ENCODE measurements around the gene TMEM247.
"Not testable (repeated sequence)": the region's sequence is repeated elsewhere in the genome, so short reads cannot be mapped to it uniquely, and the experiment has no call there.

The TMEM247 gene

GRCh38 chr2:46471697-46472096 lies 7.7 kb upstream of the TMEM247 start:
- H3K79me2 ChIP-seq (ENCODE audit: control insufficient read depth, insufficient read depth, low read length, unreplicated experiment), result no peaks in the 10 kb centered on the region
- no peak overlapping the region for H3K27ac ChIP-seq (ENCODE audit: low read depth, low read length)
- no peaks in the 10 kb centered on the region for H3K36me3 ChIP-seq (ENCODE audit: insufficient read depth, low read length)
- no peak overlapping the region for H2AFZ ChIP-seq (ENCODE audit: low read length, unreplicated experiment)
- H3K4me3 ChIP-seq (ENCODE audit: low read depth, low read length), result no peak overlapping the region
- no peaks in the 10 kb centered on the region for H3K4me1 ChIP-seq (ENCODE audit: control insufficient read depth, insufficient read depth, low read length, unreplicated experiment)
- H3K27me3 ChIP-seq (ENCODE audit: insufficient read depth, low read length), result no peaks in the 10 kb centered on the region

- H3K27me3 ChIP-seq (ENCODE audit: insufficient read depth, low read length); H3K27ac ChIP-seq (ENCODE audit: low read depth, low read length); H3K79me2 ChIP-seq (ENCODE audit: control insufficient read depth, insufficient read depth, low read length, unreplicated experiment); H3K36me3 ChIP-seq (ENCODE audit: insufficient read depth, low read length); H2AFZ ChIP-seq (ENCODE audit: low read length, unreplicated experiment); H3K4me3 ChIP-seq (ENCODE audit: low read depth, low read length); H3K4me1 ChIP-seq (ENCODE audit: control insufficient read depth, insufficient read depth, low read length, unreplicated experiment): not testable (repeated sequence)
Measured at GRCh38 chr2:46472165-46472564, 7.2 kb upstream of the TMEM247 start.

GRCh38 chr2:46477462-46477861 lies 1.9 kb upstream of the TMEM247 start:
- not testable (repeated sequence) for H3K27me3 ChIP-seq (ENCODE audit: insufficient read depth, low read length); H3K79me2 ChIP-seq (ENCODE audit: control insufficient read depth, insufficient read depth, low read length, unreplicated experiment); H3K36me3 ChIP-seq (ENCODE audit: insufficient read depth, low read length); H3K4me3 ChIP-seq (ENCODE audit: low read depth, low read length); H3K27ac ChIP-seq (ENCODE audit: low read depth, low read length); H2AFZ ChIP-seq (ENCODE audit: low read length, unreplicated experiment)
- peaks cover 18% of the 10 kb centered on the region for H3K4me1 ChIP-seq (ENCODE audit: control insufficient read depth, insufficient read depth, low read length, unreplicated experiment)

GRCh38 chr2:46477925-46478324 lies 1.4 kb upstream of the TMEM247 start:
- Histone ChIP-seq H3K4me3 (ENCODE audit: low read depth, low read length) (no peak overlapping the region), H3K4me1 (ENCODE audit: control insufficient read depth, insufficient read depth, low read length, unreplicated experiment) (peaks cover 18% of the 10 kb centered on the region), H3K36me3 (ENCODE audit: insufficient read depth, low read length) (no peaks in the 10 kb centered on the region), H3K27ac (ENCODE audit: low read depth, low read length) (no peak overlapping the region), H3K27me3 (ENCODE audit: insufficient read depth, low read length) (no peaks in the 10 kb centered on the region), H3K79me2 (ENCODE audit: control insufficient read depth, insufficient read depth, low read length, unreplicated experiment) (no peaks in the 10 kb centered on the region), H2AFZ (ENCODE audit: low read length, unreplicated experiment) (no peak overlapping the region)

- H3K4me3 ChIP-seq (ENCODE audit: low read depth, low read length), result no peak overlapping the region
- peaks cover 18% of the 10 kb centered on the region for H3K4me1 ChIP-seq (ENCODE audit: control insufficient read depth, insufficient read depth, low read length, unreplicated experiment)
- no peak overlapping the region for H3K27ac ChIP-seq (ENCODE audit: low read depth, low read length)
- no peaks in the 10 kb centered on the region for H3K36me3 ChIP-seq (ENCODE audit: insufficient read depth, low read length)
- H3K27me3 ChIP-seq (ENCODE audit: insufficient read depth, low read length), result no peaks in the 10 kb centered on the region
- H2AFZ ChIP-seq (ENCODE audit: low read length, unreplicated experiment), result no peak overlapping the region
- H3K79me2 ChIP-seq (ENCODE audit: control insufficient read depth, insufficient read depth, low read length, unreplicated experiment), result no peaks in the 10 kb centered on the region
Measured at GRCh38 chr2:46480562-46480961, 1.2 kb downstream of the TMEM247 start.

GRCh38 chr2:46481198-46482193 lies 2.1 kb downstream of the TMEM247 start:
- peaks cover 18% of the 10 kb centered on the region for H3K4me1 ChIP-seq (ENCODE audit: control insufficient read depth, insufficient read depth, low read length, unreplicated experiment)
- no peaks in the 10 kb centered on the region for H3K27me3 ChIP-seq (ENCODE audit: insufficient read depth, low read length)
- peak overlapping the region; percentile 77 for H3K27ac ChIP-seq (ENCODE audit: low read depth, low read length)
- peak overlapping the region; percentile 2; the same call in 1 of the 2 replicates for H3K4me3 ChIP-seq (ENCODE audit: low read depth, low read length)
- no peaks in the 10 kb centered on the region for H3K79me2 ChIP-seq (ENCODE audit: control insufficient read depth, insufficient read depth, low read length, unreplicated experiment)
- H2AFZ ChIP-seq (ENCODE audit: low read length, unreplicated experiment), result peak overlapping the region; percentile 9
- no peaks in the 10 kb centered on the region for H3K36me3 ChIP-seq (ENCODE audit: insufficient read depth, low read length)

GRCh38 chr2:46482490-46482889 lies 3.1 kb downstream of the TMEM247 start:
- H3K36me3 ChIP-seq (ENCODE audit: insufficient read depth, low read length), result no peaks in the 10 kb centered on the region
- peaks cover 20% of the 10 kb centered on the region for H3K4me1 ChIP-seq (ENCODE audit: control insufficient read depth, insufficient read depth, low read length, unreplicated experiment)
- H3K27ac ChIP-seq (ENCODE audit: low read depth, low read length), result no peak overlapping the region
- no peaks in the 10 kb centered on the region for H3K27me3 ChIP-seq (ENCODE audit: insufficient read depth, low read length)
- H2AFZ ChIP-seq (ENCODE audit: low read length, unreplicated experiment), result peak overlapping the region; percentile 9
- H3K79me2 ChIP-seq (ENCODE audit: control insufficient read depth, insufficient read depth, low read length, unreplicated experiment), result no peaks in the 10 kb centered on the region
- H3K4me3 ChIP-seq (ENCODE audit: low read depth, low read length), result no peak overlapping the region

GRCh38 chr2:46485002-46485401 lies 5.6 kb downstream of the TMEM247 start:
- H2AFZ ChIP-seq (ENCODE audit: low read length, unreplicated experiment), result no peak overlapping the region
- no peaks in the 10 kb centered on the region for H3K79me2 ChIP-seq (ENCODE audit: control insufficient read depth, insufficient read depth, low read length, unreplicated experiment)
- H3K36me3 ChIP-seq (ENCODE audit: insufficient read depth, low read length), result no peaks in the 10 kb centered on the region
- peaks cover 30% of the 10 kb centered on the region for H3K4me1 ChIP-seq (ENCODE audit: control insufficient read depth, insufficient read depth, low read length, unreplicated experiment)
- no peaks in the 10 kb centered on the region for H3K27me3 ChIP-seq (ENCODE audit: insufficient read depth, low read length)
- H3K27ac ChIP-seq (ENCODE audit: low read depth, low read length), result no peak overlapping the region
- no peak overlapping the region for H3K4me3 ChIP-seq (ENCODE audit: low read depth, low read length)

GRCh38 chr2:46486436-46486835 lies 7.1 kb downstream of the TMEM247 start:
- Histone ChIP-seq H2AFZ (ENCODE audit: low read length, unreplicated experiment) (no peak overlapping the region), H3K36me3 (ENCODE audit: insufficient read depth, low read length) (no peaks in the 10 kb centered on the region), H3K27me3 (ENCODE audit: insufficient read depth, low read length) (no peaks in the 10 kb centered on the region), H3K4me3 (ENCODE audit: low read depth, low read length) (no peak overlapping the region), H3K27ac (ENCODE audit: low read depth, low read length) (no peak overlapping the region), H3K4me1 (ENCODE audit: control insufficient read depth, insufficient read depth, low read length, unreplicated experiment) (peaks cover 21% of the 10 kb centered on the region), H3K79me2 (ENCODE audit: control insufficient read depth, insufficient read depth, low read length, unreplicated experiment) (no peaks in the 10 kb centered on the region)

- no peaks in the 10 kb centered on the region for H3K79me2 ChIP-seq (ENCODE audit: control insufficient read depth, insufficient read depth, low read length, unreplicated experiment)
- peaks cover 12% of the 10 kb centered on the region for H3K4me1 ChIP-seq (ENCODE audit: control insufficient read depth, insufficient read depth, low read length, unreplicated experiment)
- no peak overlapping the region for H3K4me3 ChIP-seq (ENCODE audit: low read depth, low read length)
Measured at GRCh38 chr2:46487667-46488335, 8.4 kb downstream of the TMEM247 start.

GRCh38 chr2:46488389-46488788 lies 9.0 kb downstream of the TMEM247 start:
- H3K79me2 ChIP-seq (ENCODE audit: control insufficient read depth, insufficient read depth, low read length, unreplicated experiment), result no peaks in the 10 kb centered on the region
- H3K36me3 ChIP-seq (ENCODE audit: insufficient read depth, low read length), result no peaks in the 10 kb centered on the region
- no peak overlapping the region for H2AFZ ChIP-seq (ENCODE audit: low read length, unreplicated experiment)
- H3K27ac ChIP-seq (ENCODE audit: low read depth, low read length), result no peak overlapping the region
- no peaks in the 10 kb centered on the region for H3K27me3 ChIP-seq (ENCODE audit: insufficient read depth, low read length)
- no peak overlapping the region for H3K4me3 ChIP-seq (ENCODE audit: low read depth, low read length)
- peaks cover 17% of the 10 kb centered on the region for H3K4me1 ChIP-seq (ENCODE audit: control insufficient read depth, insufficient read depth, low read length, unreplicated experiment)

More at GRCh38 chr2:46487667-46488335, 8.4 kb downstream of the TMEM247 start:
- Histone ChIP-seq H2AFZ (ENCODE audit: low read length, unreplicated experiment) (peak overlapping the region; percentile 30), H3K36me3 (ENCODE audit: insufficient read depth, low read length) (no peaks in the 10 kb centered on the region), H3K27ac (ENCODE audit: low read depth, low read length) (no peak overlapping the region), H3K27me3 (ENCODE audit: insufficient read depth, low read length) (no peaks in the 10 kb centered on the region)

All from ACC112 (cell line).